Epidermal melanocyte (primary cell): ENCODE results near the gene DNLZ.

Source experiments
- DNase-seq: peaks from one replicate; pipeline ENCODE4 v3.0.0; 2011; ENCODE audit warnings: low spot score; ENCODE audit not compliant: insufficient read length

Gene DNLZ

GRCh38 chr9:136396219-136396515 lies 32.6 kb upstream of the DNLZ start:
- no peak for DNase-seq

GRCh38 chr9:136395345-136396218 lies 32.0 kb upstream of the DNLZ start:
- DNase-seq, result no peak

- DNase-seq, result no peak
Measured at GRCh38 chr9:136395020-136395340, 31.4 kb upstream of the DNLZ start.

- DNase-seq, result no peak
Measured at GRCh38 chr9:136394312-136395019, 30.9 kb upstream of the DNLZ start.

- DNase-seq, result no peak
Measured at GRCh38 chr9:136393531-136393930, 30.0 kb upstream of the DNLZ start.

GRCh38 chr9:136392538-136393449 lies 29.2 kb upstream of the DNLZ start:
- no peak for DNase-seq

GRCh38 chr9:136391737-136392537 lies 28.4 kb upstream of the DNLZ start:
- DNase-seq, result no peak

GRCh38 chr9:136389396-136389795 lies 25.9 kb upstream of the DNLZ start:
- DNase-seq, result no peak

- no peak for DNase-seq
Measured at GRCh38 chr9:136387217-136387616, 23.7 kb upstream of the DNLZ start.

GRCh38 chr9:136386018-136386417 lies 22.5 kb upstream of the DNLZ start:
- DNase-seq, result no peak

GRCh38 chr9:136385015-136385414 lies 21.5 kb upstream of the DNLZ start:
- no peak for DNase-seq

GRCh38 chr9:136383436-136383835 lies 19.9 kb upstream of the DNLZ start:
- DNase-seq, result no peak

GRCh38 chr9:136381966-136382513 lies 18.5 kb upstream of the DNLZ start:
- DNase-seq, result no peak

- DNase-seq, result no peak
Measured at GRCh38 chr9:136381311-136381710, 17.8 kb upstream of the DNLZ start.

- no peak for DNase-seq
Measured at GRCh38 chr9:136380381-136380780, 16.8 kb upstream of the DNLZ start.

GRCh38 chr9:136379891-136380290 lies 16.3 kb upstream of the DNLZ start:
- DNase-seq, result no peak

GRCh38 chr9:136379401-136379800 lies 15.9 kb upstream of the DNLZ start:
- no peak for DNase-seq

GRCh38 chr9:136379003-136379287 lies 15.4 kb upstream of the DNLZ start:
- DNase-seq, result no peak

GRCh38 chr9:136378170-136379002 lies 14.8 kb upstream of the DNLZ start:
- DNase-seq, result no peak
